CD4-positive, alpha-beta T cell treated with Interferon gamma for 1 hour (primary cell): ENCODE results near the gene RREB1.
"Not testable (repeated sequence)": the region's sequence is repeated elsewhere in the genome, so short reads cannot be mapped to it uniquely, and the experiment has no call there.

Experiments
- DNase-seq: peaks from one replicate; pipeline ENCODE4 v3.0.0-alpha.2; 2020

The RREB1 gene

DNA sequence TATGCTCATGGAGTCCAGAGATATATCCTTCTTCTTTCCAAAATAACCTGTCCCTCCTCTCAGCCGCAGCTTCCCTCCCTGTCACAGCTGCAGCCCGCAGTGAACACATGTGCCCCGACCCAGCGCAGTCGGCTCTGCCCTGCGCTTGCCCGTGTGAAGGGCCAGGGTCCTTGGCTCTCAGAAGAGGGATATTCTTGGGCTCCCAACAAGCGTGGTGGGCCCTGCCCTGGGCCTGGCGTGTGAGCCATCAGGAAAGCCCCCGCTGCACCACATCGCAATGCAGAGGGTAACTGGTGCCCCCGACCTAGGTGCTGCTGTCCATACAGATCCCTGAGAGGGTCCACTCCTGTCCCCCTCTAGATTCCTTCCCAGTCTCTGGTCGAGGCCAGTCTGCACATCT is 140.1 kb downstream of the RREB1 start:
- DNase-seq: no peak

DNA sequence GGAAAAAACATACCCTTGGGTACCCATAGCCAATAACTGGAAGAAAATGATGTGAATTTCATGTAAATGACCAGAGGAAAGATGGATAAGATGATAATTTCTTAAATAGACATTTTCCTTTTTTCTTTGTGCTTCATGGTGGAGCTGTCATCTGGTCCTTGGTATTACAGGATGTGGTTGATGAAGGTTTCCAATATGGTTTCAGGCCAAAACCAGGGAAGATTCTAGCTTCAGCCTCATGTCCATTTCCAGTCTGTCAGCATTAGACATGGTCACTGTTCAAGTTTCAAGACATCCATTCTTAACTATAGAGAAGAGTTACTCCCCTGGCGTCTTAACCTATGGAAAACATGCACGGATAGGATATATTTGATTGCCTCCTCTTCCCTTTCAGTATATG is 141.6 kb downstream of the RREB1 start:
- DNase-seq: no peak

DNA sequence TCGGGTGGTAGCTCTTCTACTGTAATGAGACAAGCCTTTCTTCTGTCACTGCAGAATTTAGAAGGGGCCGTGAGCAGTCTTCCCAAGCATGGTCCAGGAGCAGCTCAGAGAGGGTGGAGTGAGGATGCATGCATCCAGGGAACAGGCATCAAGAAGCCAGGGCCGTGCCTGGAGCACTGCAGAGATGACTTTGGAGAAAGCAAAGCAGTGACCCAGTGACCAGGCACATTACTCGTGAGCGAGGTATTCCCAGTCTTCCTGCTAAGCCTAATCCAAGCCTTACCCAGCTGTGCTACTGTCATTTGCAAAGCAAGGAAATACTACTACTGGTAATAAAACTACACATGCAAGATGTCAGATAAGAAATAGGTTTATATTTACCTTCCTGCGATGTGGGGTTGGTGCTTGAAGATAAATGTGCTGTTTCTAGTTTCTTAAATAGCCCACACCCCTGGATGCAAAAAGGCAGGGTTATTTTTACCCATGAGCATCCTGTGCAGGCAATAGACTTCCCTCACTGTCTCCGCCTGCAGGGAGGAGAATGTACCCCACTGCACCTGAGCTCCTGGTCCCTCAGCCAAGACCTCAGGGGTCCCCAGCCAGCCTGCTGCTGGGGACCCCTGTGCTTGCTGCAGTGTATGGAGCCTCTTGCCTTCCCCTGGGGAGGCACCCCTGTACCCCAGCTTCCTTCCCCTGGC is 142.3 kb downstream of the RREB1 start:
- DNase-seq: no peak

DNA sequence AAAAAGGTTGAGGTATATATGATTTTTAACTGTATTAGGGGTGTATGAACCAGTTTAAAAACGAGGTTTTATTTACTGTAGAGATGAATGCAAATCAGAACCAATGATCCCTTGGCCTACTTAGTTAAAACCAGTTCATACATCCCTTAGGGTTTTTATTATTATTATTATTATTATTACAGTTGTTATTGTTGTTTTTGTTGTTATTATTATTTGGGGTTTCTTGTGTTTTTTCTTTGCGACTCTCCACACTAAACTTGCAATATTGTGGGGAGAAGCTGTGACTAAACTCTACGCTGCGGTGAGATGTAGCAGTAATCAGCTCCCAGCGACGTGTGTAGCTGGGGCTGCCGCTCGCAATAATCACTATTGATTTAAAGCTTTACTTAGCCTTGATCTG is 143.1 kb downstream of the RREB1 start:
- DNase-seq: no peak

DNA sequence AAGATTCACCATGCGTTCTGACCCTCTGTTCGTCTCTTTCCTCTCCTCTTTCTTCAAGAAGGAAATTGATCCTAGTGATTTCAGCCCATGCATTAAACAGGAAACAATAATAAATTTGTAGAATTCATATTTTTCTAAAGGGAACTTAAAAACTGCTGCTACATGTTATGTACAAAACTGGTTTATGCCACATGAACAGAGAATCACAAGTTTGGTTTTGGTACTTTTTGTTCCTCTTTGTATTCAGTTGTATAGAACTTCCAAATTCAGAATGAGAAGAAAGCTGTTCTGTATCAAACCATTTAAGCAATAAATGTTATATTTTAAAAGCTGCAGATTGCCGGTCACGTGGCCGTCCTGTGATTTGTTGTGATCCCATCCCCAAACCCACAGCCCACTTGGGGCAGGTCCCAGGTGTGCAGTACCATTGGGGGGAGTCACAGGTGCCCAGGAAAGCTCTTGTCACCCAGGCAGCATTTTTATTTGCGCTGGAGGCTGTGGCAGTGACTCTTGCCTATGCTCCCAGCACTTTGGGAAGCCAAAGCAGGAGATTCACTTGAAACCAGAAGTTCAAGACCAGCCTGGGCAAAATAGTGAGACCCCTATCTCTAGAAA is 144.0 kb downstream of the RREB1 start:
- DNase-seq: no peak

DNA sequence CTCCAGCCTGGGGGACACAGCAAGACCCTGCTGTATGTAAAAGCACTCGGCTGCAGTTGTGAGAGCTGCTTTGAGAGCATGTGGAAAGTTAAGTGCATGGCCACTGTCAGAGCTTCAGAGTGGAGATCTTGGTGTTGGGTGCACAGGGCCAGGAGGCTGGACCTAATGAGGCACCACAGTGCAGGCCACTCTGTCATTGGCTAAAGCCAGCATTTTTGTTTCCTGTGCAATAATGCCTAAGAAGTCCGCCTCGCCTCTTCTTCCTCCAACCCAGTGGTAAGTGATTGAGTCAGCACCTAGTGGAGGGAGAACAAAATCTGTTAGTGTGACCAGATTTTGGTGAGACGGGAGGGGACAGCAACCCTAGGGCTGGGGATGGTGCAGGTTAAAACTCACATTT is 144.6 kb downstream of the RREB1 start:
- peak; percentile 10 for DNase-seq

DNA sequence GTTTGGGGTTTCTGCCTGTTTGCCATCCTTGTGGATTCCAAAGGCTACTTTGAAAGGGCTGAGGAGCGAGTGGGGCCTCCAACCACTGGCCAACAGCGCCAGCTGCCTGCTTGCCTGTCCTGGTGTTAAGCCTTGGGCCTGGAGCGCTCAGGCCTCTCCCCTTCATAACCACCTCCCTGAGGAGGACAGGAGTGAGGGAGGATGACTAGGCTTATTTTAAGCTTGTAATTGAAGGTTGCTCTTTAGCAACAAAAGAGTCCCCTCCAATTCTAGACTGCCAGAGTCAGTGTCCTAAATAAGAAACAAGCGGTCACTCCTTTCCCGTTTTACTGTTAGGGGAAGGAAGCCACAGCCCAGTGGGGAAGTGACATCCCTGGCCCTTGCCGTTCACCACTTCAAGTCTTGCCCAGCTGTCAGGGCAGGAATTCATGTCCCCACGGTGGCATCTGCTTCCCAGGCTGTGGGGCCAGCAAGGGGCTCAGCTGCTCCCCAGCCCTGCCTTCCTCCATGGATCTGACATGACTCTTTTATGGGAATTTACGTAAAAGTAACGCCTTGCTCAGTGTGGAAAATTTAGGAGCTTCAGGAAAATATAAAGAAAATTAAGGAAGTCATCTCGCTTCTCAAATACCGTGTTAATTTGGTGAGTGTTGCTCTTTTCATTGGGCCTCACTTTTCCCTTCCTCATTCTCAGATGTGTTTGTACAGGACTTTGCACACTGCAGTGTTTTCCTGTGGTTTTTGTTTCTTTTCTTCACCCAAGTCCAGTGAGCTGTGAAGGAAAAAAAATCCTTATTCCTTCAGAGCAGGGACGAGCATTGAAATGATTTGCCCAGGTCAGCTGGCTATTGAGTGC is 147.4 kb downstream of the RREB1 start:
- no peak for DNase-seq

DNA sequence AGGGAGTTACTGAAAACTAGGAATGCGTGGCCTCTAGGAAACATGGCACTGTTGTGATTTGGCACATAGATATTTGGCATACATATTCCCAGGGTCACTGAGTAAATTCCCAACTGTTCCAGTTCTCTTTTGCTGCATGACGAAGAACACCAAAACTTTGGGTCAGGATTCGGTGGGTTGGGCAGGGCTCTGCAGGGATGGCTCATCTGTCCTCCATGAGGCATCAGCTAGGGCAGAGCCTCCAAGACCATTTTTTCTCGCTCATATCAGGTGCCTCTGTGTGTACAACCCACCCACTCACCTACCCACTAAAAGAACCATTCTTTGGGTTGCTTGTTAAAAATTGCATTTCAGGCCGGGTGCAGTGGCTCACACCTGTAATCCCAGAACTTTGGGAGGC is 148.2 kb downstream of the RREB1 start:
- DNase-seq: no peak

DNA sequence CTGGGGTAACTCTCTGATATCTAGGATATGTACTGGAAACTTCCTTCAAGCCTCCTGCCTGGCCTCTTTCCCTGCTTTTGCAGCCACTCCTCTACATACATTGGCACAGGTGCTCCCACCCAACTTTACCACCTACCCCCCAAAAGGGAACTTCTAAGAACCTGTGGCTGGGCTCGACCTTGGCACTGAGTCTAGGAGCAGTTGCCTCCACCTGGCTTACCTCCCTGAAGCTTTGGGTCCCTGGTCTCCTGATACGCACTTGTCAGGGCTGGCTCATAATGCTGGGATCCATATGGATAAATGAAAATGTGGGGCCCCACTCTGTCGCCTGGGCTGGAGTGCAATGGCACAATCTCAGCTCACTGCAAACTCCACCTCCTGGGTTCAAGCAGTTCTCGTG is 149.0 kb downstream of the RREB1 start:
- DNase-seq: no peak

DNA sequence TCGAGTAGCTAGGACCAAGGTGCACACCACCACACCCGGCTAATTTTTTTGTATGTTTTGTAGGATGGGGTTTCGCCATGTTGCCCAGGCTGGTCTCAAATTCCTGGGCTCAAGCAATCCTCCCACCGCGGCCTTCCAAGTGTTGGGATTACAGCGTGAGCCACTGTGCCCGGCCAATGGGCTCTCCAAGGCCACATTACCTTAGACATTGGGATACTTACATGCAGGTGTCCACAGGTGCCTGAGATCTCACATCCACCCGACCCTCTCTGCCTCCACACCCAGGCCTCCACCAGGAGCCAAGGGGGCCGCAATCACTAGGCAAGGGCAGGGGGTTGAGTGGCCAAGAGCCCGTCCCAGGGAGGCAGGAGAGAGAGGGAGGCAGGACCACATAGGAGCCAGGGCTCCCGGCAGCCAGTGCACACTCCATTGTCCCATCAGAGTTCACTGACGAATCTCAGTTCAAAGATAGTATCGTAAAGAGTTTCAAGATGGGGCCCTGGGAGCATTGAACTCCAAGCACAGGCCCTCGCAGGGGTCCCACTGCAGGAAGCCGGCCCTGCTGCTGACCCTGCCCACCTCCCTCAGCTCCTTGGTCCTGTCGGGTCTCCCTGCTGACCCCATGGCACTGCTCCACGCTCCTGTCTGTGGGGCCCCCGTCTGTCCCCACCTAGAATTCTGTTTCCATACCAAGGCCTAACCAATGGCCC is 149.9 kb downstream of the RREB1 start:
- DNase-seq: no peak

DNA sequence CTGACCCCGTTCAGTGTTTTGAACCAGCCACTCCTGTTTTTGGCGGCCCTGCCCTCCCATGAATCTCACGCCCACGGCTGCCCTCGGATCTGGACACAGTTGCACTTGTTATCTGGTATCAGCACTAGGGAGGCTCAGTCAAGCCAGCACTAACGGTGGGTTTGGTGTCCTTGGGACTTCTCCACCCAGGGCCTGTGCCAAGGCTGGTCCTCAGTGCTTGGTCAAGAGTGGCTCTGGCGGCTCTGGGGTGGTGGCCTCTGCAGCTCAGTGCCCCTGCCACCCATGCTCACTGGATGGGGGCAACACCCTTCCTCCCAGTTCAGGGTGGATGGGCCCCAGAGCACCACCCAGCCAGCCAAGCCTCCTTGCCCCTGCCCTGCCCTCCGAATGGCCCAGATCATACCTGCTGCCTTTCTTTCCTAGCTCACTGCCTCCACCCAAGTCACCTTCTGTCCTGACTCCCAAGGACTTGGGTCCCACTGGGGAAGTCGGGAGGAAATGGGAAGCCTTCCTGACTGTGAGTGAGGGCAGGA is 150.5 kb downstream of the RREB1 start:
- DNase-seq: no peak

DNA sequence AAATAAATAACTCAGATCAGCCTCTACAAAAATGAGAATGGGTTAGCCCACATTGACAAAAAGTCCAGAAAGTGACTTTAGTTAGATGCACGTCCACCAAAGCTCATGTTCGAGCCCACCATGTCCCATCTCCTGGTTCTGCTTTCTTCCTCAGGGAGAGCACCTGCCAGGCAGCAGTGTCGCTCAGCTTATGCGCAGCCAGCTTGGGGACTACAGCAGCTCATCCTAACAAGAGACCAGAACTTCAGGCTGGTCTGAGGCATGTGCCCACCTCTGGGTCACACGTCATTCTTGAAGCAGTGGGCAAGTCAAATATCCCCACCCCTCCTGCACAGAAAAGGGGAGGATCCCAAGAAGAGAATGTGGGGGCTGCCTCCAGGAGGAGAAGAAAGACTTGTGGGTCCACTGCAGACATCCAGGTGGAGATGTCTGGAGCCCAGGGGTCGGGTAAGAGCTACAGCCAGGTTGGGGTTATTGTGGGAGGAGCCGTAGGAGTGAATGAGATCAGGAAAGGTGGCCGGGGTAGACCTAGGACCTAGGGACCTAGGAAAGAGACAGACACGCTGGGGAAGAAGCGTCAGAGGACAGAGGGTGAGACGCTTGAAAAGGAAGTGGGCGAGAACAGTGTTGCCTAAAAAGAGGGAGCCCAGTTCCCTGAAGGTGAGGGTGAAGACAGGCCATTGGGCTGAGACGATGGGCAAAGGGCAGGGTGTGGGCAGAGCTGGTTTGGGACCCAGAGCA is 152.7 kb downstream of the RREB1 start:
- DNase-seq: no peak

DNA sequence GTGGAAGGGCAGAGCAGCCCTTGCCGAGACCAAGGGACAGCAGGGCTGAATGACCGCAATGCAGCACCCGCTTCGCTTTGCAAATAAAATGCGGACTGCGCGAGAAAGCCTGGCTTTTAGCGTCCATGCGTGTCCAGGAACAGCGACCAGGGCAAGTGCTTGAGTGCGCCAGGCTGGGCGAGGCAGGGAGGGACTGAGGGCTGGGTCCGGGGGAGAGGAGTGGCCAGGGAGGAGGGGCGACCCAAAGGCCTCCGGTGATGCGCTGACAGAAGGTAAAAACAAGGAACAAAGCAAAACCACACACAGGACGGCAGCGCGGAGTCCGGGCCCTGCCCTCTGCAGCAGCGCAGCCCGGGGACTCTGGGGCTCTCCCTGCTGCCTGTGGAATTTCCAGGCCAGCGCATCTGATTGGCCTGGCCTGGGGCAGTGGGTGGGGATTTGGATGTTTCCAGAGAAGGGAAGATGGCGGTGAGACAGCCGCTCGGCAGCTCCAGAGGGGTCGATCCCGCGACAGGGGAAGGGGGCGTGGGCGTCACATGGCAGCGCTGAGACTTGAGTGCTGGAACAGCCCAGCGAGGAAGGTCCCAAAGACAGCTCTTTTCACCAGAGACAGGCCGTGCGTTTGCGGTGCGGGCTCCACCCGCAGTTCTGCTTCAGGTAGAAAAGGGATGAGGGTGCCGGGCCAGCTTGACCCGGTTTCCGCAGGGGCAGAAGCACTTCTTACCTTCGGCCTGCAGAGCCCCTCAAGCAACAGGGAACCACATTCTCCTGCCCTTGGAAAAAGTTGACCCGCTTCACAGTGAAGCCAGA is 153.5 kb downstream of the RREB1 start:
- peak; percentile 74 for DNase-seq

DNA sequence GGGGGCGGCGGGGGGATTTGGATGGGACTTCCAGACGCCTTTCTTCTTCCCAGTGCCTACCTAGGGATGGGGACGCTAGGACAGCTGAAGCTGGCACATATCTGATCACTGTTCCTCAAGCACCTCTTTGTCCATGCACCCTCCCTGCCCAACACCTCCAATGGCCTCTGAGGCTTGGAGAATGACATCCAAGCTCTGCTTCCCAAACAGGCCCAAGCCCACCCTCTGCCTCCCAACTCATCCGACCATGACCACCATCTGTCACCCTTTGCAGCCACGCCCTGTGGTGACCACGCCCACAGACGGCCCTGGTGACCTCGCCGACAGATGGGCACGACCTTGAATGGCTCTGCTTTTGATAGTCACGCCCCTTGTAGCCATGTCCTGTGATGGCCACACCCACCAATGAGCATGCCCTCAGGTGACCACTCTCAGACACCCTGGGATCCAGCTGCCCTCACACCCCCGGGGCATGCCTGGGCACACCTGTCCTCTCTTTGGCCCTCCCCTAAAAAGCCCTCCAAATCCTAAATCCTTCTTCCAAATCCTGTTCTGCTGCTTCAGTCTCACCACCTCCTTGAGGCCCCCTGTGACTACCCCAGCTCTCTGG is 154.2 kb downstream of the RREB1 start:
- DNase-seq: no peak

DNA sequence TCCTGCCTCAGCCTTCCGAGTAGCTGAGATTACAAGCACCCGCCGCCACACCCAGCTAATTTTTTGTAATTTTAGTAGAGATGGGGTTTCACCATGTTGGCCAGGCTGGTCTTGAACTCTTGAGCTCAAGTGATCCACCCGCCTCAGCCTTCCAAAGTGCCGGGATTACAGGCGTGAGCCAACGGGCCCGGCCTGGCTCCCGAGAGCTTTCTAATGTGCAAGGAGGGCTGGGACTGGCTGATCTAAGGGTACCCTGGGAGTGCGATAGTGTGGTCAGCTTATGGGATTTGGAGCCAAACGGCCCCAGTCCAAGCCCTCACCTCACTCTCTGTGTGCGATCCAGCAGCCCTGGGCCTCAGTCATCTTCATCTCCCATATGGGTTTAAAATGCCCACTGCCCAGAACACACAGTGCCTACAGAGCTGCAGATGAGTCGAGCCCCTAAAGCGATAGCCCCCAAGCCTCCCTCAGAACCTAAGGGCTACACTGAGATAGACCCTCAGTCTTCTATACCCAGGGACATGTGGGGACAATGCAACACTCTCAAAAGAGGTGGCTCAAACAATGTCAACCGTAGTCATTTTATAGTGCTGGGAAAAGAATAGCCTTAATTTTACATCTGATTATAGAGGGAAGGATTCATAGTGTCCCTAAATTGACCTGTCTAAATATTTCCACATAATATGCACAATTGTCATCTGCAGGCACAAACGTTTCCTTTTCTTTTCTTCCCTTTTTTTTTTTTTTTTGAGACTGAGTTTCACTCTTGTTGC is 155.2 kb downstream of the RREB1 start:
- no peak for DNase-seq

DNA sequence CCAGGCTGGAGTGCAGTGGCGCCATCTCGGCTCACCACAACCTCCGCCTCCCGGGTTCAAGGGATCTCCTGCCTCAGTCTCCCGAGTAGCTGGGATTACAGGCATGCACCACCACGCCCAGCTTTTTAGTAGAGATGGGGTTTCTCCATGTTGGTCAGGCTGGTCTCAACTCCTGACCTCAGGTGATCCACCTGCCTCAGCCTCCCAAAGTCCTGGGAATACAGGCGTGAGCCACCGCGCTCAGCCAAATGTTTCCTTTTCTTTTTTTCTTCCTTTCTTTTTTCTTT is 155.7 kb downstream of the RREB1 start:
- DNase-seq: not testable (repeated sequence)

DNA sequence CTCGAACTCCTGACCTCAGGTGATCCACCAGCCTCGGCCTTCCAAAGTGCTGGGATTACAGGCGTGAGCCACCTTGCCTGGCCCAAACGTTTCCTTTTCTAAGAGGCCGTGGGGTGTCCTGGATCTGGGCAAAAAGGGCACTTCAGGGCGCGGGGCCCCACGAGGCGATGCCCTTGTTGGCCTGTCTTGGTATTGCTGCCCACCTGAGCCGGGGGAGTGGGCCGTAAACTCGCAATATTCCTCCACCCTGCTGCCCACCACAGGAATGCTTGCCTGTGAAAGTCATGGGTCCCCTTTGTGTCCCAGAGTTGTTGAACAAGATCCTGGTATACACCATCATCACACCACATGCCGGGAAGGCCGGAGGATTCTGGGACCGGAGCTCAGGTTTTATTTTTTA is 156.3 kb downstream of the RREB1 start:
- DNase-seq: no peak

DNA sequence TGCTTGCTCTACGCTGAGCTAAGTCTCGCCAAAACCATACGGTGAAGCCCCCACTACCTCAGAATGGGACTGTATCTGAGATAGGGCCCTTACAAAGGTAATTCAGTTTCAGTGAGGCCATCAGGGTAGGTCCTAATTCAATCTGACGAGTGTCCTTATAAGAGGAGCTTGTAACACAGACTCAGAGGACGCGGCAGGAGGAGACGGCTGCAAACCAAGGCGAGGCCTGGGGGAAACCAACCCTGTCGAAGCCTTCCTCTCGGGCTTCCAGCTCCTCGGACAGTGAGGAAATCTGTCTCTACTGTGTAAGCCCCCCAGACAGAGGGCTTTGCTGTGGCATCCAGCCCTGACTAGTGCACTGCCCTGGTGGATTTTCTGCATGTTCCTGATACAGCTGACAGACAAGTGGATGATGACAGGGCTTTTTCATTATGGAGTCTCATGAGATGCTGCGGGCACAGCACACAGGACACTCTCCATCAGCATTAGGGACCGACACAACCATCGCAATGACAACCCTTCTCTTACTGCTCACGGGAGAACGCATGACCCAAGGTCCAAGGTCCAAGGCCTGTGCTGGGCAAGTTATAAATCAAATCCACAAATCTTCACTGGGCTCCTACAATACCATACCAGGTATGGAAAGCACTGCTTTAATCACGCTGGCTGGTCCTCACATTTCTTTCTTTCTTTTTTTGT is 157.1 kb downstream of the RREB1 start:
- DNase-seq: no peak

DNA sequence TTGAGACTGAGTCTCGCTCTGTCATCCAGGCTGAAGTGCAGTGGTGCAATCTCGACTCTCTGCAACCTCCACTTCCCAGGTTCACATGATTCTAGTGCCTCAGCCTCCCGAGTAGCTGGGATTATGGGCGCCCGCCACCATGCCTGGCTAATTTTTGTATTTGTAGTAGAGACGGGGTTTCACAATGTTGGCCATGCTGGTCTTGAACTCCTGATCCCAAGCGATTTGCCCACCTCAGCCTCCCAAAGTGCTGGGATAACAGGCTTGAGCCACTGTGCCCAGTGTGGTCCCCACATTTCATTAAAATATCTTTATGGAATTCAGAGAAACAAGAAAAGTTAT is 157.6 kb downstream of the RREB1 start:
- not testable (repeated sequence) for DNase-seq

DNA sequence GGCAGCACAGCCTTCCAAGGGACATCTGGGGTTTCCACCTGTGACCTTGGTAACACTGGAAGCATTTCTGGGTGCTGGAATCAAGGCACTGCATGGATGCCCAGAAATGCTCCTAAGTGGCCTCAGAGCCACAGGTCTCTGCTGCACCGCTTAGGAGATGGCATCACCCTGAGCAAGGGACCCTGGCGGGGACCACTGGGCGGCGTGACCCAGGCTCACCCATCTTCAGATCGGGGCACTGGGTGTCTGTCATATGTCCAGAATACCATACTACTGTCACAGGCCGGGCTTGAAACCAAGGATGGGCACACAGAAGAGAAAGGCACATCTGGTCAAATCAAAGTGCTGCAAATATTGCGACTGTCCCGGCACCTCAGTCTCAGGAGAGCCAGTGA is 159.3 kb downstream of the RREB1 start:
- DNase-seq: no peak
